Measurements from ENCODE around the gene TOMM40. TPM values are rescaled to one million over a fixed set of nuclear protein-coding genes. Genes with fewer than 3 reads are reported as not detected.
A peak's percentile ranks its signal among the peaks of the same experiment; 100 is the strongest.

The TOMM40 gene
- 152 and 162 TPM in 2 replicates for total RNA-seq (2022)
- percentile 82 among the genes with signal in this experiment for Bru-seq, nascent RNA
- percentile 94 among the genes with signal in this experiment for BruChase-seq, experiment 1, labeled RNA remaining after a 6-hour chase
- percentile 88 among the genes with signal in this experiment for BruChase-seq, experiment 2, labeled RNA remaining after a 2-hour chase
- long read RNA-seq, transcript TOMM40-201 (10 exons, 1,707 nt), result minor isoform, 60 of 461 reads
- long read RNA-seq, transcript TOMM40-202 (10 exons, 1,709 nt), result major isoform, 281 of 461 reads
- long read RNA-seq, transcript TOMM40-203 (9 exons, 1,725 nt), result minor isoform, 90 of 461 reads
- long read RNA-seq, partial matches to known transcripts, result 12 of 461 reads
- long read RNA-seq, other reads (novel, unspliced or antisense), result 17 of 461 reads

DNA sequence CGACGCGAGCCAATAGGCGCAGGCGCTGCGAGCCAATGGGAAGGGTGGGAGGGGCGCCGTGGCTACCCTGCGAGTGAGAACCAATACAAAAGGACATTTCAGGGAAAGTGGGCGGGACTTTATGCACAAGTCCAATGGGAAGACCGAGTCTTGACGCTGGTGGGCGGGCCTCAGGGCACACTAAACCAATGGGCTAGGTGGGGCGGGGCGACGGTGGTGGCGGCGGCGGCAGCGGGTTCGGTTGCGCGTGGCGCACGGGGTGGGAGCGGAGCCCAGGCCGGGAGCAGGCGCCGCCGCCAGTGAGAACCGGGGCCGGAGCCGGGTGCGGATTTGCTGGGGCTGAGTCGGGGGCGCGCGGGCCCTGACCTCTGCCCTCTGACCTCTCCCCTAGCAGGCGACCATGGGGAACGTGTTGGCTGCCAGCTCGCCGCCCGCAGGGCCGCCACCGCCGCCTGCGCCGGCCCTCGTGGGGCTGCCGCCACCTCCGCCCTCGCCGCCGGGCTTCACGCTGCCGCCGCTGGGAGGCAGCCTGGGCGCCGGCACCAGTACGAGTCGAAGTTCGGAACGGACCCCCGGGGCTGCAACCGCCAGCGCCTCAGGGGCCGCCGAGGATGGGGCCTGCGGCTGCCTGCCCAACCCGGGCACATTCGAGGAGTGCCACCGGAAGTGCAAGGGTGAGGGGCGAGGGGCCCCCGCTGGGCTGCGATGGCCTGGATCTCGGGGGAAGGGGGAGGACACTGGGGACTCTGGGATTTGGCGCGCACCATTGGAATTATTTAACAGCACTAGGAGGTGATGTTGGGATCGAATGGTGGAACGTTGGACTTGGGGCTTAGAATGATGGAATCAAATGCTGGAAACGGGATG is at the start of gene TOMM40:
TSS of gene TOMM40 (plus strand) at position 239 of the 867 bp plus-strand sequence. CDS start at position 401, 162 bp downstream.
- TF ChIP-seq, protein P1, sequence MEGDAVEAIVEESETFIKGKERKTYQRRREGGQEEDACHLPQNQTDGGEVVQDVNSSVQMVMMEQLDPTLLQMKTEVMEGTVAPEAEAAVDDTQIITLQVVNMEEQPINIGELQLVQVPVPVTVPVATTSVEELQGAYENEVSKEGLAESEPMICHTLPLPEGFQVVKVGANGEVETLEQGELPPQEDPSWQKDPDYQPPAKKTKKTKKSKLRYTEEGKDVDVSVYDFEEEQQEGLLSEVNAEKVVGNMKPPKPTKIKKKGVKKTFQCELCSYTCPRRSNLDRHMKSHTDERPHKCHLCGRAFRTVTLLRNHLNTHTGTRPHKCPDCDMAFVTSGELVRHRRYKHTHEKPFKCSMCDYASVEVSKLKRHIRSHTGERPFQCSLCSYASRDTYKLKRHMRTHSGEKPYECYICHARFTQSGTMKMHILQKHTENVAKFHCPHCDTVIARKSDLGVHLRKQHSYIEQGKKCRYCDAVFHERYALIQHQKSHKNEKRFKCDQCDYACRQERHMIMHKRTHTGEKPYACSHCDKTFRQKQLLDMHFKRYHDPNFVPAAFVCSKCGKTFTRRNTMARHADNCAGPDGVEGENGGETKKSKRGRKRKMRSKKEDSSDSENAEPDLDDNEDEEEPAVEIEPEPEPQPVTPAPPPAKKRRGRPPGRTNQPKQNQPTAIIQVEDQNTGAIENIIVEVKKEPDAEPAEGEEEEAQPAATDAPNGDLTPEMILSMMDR (IDR thresholded peaks at IDR 0.05; ENCODE audit: unreplicated experiment), result no peak
- intact Hi-C loops (cut with micrococcal nuclease; ENCODE audit: unreplicated experiment), result no loop called here
- Mint-ChIP-seq H3K4me3 (ENCODE audit: low read depth, unreplicated experiment) (peak within 1 kb of the TSS; percentile 71), H3K4me1 (ENCODE audit: low read depth, unreplicated experiment) (peaks cover 28% of the 10 kb centered on the region), H3K36me3 (ENCODE audit: insufficient read depth, unreplicated experiment) (peaks cover 95% of the 10 kb centered on the region), H3K27me3 (ENCODE audit: unreplicated experiment) (no peaks in the 10 kb centered on the region), H3K27ac (ENCODE audit: unreplicated experiment) (peak within 1 kb of the TSS; percentile 87), H3K9me3 (ENCODE audit: low read depth, unreplicated experiment) (no peaks in the 10 kb centered on the region)
- no TSS peak for BruUV-seq (replicated peaks)
- CTCF ChIA-PET, result interaction anchor here (0.7 to 1.4 kb wide), 5 partner anchors 33 to 167 kb away, joined by 4 to 6 read pairs (median 4); no protein-coding TSS in a partner anchor
- DNase-seq, result peak; percentile 99

- Mint-ChIP-seq H3K36me3 (ENCODE audit: insufficient read depth, unreplicated experiment) (peaks cover 52% of the 10 kb centered on the region), H3K9me3 (ENCODE audit: low read depth, unreplicated experiment) (no peaks in the 10 kb centered on the region), H3K4me3 (ENCODE audit: low read depth, unreplicated experiment) (peak overlapping the region; percentile 66), H3K27ac (ENCODE audit: unreplicated experiment) (peak overlapping the region; percentile 73), H3K4me1 (ENCODE audit: low read depth, unreplicated experiment) (peaks cover 32% of the 10 kb centered on the region), H3K27me3 (ENCODE audit: unreplicated experiment) (no peaks in the 10 kb centered on the region)
- CTCF ChIA-PET, result interaction anchor here (0.5 to 1.4 kb wide), 14 partner anchors 28 to 1420 kb away, joined by 3 to 23 read pairs (median 4); partner anchors contain the start of gene BCAM
- TF ChIP-seq, protein P1 (IDR thresholded peaks at IDR 0.05; ENCODE audit: unreplicated experiment), result no peak
- DNase-seq, result no peak
- no TSS peak for BruUV-seq (replicated peaks)
- intact Hi-C loops (cut with micrococcal nuclease; ENCODE audit: unreplicated experiment), result loop anchor here (1.0 to 10.0 kb wide), 4 partner anchors 45 to 156 kb away; partner anchors contain the start of gene CBLC
Measured at GRCh38 chr19:44845286-44845611, 45.8 kb upstream of the TOMM40 start.

DNA sequence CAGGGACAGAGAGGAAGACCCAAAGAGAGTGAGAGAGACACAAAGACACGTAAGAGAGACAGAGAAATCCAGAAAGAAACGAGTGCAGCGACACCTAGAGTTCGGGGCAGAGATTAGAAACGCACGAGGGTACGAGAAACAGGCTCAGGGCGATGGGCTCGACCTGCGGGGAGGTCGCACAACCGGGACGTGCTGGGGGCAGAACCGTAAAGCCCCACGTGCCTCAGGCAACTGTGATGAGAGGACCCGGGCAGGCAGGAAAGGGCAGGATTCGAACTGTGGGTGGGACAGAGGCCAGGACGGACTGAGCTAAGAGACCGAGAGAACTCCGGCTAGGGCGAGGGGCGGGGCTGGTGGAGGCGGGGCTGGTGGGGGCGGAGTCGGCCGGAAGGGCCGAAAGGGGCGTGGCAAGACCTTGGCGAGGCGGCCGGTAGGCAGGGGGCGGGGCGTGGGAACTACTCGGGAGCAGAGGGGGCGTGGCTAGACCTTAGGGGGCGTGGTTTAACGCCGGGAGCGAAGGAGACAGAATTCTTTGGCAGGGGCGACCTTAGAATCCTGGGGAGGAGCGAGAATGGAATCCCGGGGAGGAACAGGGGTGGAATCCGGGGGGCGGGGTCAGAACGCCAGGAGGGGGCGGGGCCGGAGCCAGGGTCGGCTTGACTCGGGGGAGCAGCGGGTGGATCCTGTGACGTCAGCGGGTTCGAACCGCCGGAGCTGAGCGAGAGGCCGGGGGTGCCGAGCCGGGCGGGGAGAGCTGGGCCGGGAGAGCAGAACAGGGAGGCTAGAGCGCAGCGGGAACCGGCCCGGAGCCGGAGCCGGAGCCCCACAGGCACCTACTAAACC is 45.2 kb upstream of the TOMM40 start, which contains the start of gene NECTIN2:
TSS of gene NECTIN2 (plus strand) at position 686 of the 843 bp plus-strand sequence. CDS start 229 bp downstream, outside the sequence.
- H3K4me1 Mint-ChIP-seq (ENCODE audit: low read depth, unreplicated experiment), result peaks cover 34% of the 10 kb centered on the region
- no peaks in the 10 kb centered on the region for H3K27me3 Mint-ChIP-seq (ENCODE audit: unreplicated experiment)
- peak within 1 kb of the TSS; percentile 66 for H3K4me3 Mint-ChIP-seq (ENCODE audit: low read depth, unreplicated experiment)
- no TSS peak for BruUV-seq (replicated peaks)
- peak within 1 kb of the TSS; percentile 73 for H3K27ac Mint-ChIP-seq (ENCODE audit: unreplicated experiment)
- intact Hi-C loops (cut with micrococcal nuclease; ENCODE audit: unreplicated experiment), result loop anchor here (1.0 to 10.0 kb wide), 4 partner anchors 46 to 157 kb away; partner anchors contain the start of gene CBLC
- TF ChIP-seq, protein P1 (IDR thresholded peaks at IDR 0.05; ENCODE audit: unreplicated experiment), result peak; percentile 83
- H3K9me3 Mint-ChIP-seq (ENCODE audit: low read depth, unreplicated experiment), result no peaks in the 10 kb centered on the region
- CTCF ChIA-PET, result interaction anchor here (0.5 to 1.4 kb wide), 22 partner anchors 27 to 1419 kb away, joined by 3 to 23 read pairs (median 4); partner anchors contain the start of gene BCAM
- peaks cover 52% of the 10 kb centered on the region for H3K36me3 Mint-ChIP-seq (ENCODE audit: insufficient read depth, unreplicated experiment)
- DNase-seq, result peak; percentile 100

Measured in Calu3 (cell line).